Stomach (tissue), 4 donors: ENCODE results near the gene SRSF4.
"Not testable (repeated sequence)": the region's sequence is repeated elsewhere in the genome, so short reads cannot be mapped to it uniquely, and the experiment has no call there.

Source experiments
- EP300 ChIP-seq: sonication (generic); formaldehyde crosslinking; IDR thresholded peaks from one replicate; pipeline ENCODE4 v1.6.1; 2017; ENCODE audit warnings: antibody characterized with exemption
- POLR2A ChIP-seq, 4 donors: fragments of 450-650 bp; IDR thresholded peaks; one replicate each; pipeline ENCODE4 v1.6.1; 2016; ENCODE audit warnings: antibody characterized with exemption in 4 of 4, control low read depth in 2 of 4, mild to moderate bottlenecking in 1 of 4, moderate library complexity in 1 of 4
- POLR2AphosphoS5 ChIP-seq, 3 donors: sonication (generic); formaldehyde crosslinking; IDR thresholded peaks; one replicate each; pipeline ENCODE4 v1.6.1; 2016; ENCODE audit warnings: antibody characterized with exemption in 3 of 3
- TF ChIP-seq, protein P1 (sequence below), 7 experiments: fragments of 450-650 bp in 4 of 7; fragments of 200-600 bp in 3 of 7; sonication (generic) in 3 of 7; IDR thresholded peaks; one replicate each; pipeline ENCODE4 v1.5.1; 2016 to 2019; ENCODE audit warnings: antibody characterized with exemption in 7 of 7, control low read depth in 2 of 7, mild to moderate bottlenecking in 1 of 7

DNA sequence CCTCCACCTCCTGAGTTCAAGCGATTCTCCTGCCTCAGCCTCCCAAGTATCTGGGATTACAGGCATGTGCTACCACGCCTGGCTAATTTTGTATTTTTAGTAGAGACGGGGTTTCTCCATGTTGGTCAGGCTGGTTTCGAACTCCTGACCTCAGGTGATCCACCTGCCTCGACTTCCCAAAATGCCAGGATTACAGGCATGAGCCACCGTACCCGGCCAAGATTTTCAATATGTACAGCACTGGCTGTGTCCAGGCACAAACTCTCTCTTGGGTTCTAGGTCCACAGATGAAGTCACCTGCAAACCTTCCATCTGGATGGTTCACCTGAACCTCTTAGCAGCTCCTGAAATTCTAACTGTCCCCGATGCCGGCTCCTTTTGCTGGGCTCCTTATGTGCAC is 31.4 kb downstream of the SRSF4 start:
- TF ChIP-seq, protein P1, sequence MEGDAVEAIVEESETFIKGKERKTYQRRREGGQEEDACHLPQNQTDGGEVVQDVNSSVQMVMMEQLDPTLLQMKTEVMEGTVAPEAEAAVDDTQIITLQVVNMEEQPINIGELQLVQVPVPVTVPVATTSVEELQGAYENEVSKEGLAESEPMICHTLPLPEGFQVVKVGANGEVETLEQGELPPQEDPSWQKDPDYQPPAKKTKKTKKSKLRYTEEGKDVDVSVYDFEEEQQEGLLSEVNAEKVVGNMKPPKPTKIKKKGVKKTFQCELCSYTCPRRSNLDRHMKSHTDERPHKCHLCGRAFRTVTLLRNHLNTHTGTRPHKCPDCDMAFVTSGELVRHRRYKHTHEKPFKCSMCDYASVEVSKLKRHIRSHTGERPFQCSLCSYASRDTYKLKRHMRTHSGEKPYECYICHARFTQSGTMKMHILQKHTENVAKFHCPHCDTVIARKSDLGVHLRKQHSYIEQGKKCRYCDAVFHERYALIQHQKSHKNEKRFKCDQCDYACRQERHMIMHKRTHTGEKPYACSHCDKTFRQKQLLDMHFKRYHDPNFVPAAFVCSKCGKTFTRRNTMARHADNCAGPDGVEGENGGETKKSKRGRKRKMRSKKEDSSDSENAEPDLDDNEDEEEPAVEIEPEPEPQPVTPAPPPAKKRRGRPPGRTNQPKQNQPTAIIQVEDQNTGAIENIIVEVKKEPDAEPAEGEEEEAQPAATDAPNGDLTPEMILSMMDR (IDR thresholded peaks at IDR 0.05), result not testable (repeated sequence)
- TF ChIP-seq POLR2A (IDR thresholded peaks at IDR 0.05); POLR2AphosphoS5 (IDR thresholded peaks at IDR 0.05); EP300: not testable (repeated sequence)
